DND-41 (cell line): ENCODE data around the gene SOX11.
A peak's percentile ranks its signal among the peaks of the same experiment; 100 is the strongest.

Source experiments
- ATAC-seq: fragments of 200-7000 bp; cut with Tn5 transposase; 3 replicates; pipeline ENCODE4 v1.9.1; 2021; ENCODE audit warnings: low read depth; ENCODE audit not compliant: insufficient read depth
- DNase-seq: peaks from one replicate; pipeline ENCODE4 v3.0.0-alpha.2; 2020
- H2AFZ ChIP-seq: 2 replicates; pipeline ENCODE4 v1.6.0; 2012; ENCODE audit warnings: low read depth, low read length
- H3K27ac ChIP-seq: 2 replicates; pipeline ENCODE4 v1.5.1; 2012; ENCODE audit warnings: low read length, inconsistent platforms
- H3K27me3 ChIP-seq: fragments of 200-600 bp; sonication (generic); 2 replicates; pipeline ENCODE4 v1.6.0; 2012; ENCODE audit warnings: low read length, mild to moderate bottlenecking, inconsistent platforms; ENCODE audit not compliant: insufficient read depth, poor library complexity
- H3K36me3 ChIP-seq: 2 replicates; pipeline ENCODE4 v1.5.1; 2012; ENCODE audit warnings: low read length, inconsistent platforms; ENCODE audit not compliant: insufficient read depth
- H3K4me1 ChIP-seq: 2 replicates; pipeline ENCODE4 v1.5.1; 2012; ENCODE audit warnings: mild to moderate bottlenecking, low read length; ENCODE audit not compliant: insufficient read depth
- H3K4me2 ChIP-seq: 2 replicates; pipeline ENCODE4 v1.6.0; 2012; ENCODE audit warnings: mild to moderate bottlenecking, moderate library complexity, low read length, inconsistent platforms; ENCODE audit not compliant: insufficient read depth
- H3K4me3 ChIP-seq, 2 experiments: fragments of 200-600 bp in 1 of 2; shearing (Covaris generic) in 1 of 2; 2 replicates each; pipeline ENCODE4 v1.5.1; 2012 to 2016; ENCODE audit warnings: inconsistent platforms in 2 of 2, low read length in 2 of 2, mild to moderate bottlenecking in 2 of 2, low read depth in 1 of 2, moderate library complexity in 1 of 2
- H3K79me2 ChIP-seq: 2 replicates; pipeline ENCODE4 v1.6.0; 2012; ENCODE audit warnings: low read length, inconsistent platforms; ENCODE audit not compliant: insufficient read depth
- H3K9ac ChIP-seq: 2 replicates; pipeline ENCODE4 v1.6.0; 2012; ENCODE audit warnings: low read depth, mild to moderate bottlenecking, inconsistent platforms, low read length, moderate library complexity
- H3K9me3 ChIP-seq: 2 replicates; pipeline ENCODE4 v1.5.1; 2012; ENCODE audit warnings: low read length, moderate library complexity, mild to moderate bottlenecking, inconsistent platforms; ENCODE audit not compliant: insufficient read depth, severe bottlenecking
- H4K20me1 ChIP-seq: 2 replicates; pipeline ENCODE4 v1.6.0; 2012; ENCODE audit warnings: low read length; ENCODE audit not compliant: insufficient read depth
- CTCF ChIP-seq: IDR thresholded peaks from 2 replicates; pipeline ENCODE4 v1.5.1; 2012; ENCODE audit warnings: borderline replicate concordance, low read length, moderate library complexity, mild to moderate bottlenecking; ENCODE audit not compliant: poor library complexity, severe bottlenecking; ENCODE audit errors: extremely low read depth
- EZH2 ChIP-seq: IDR thresholded peaks from 3 replicates; pipeline ENCODE4 v1.6.1; 2012; ENCODE audit warnings: borderline replicate concordance, low read depth, mild to moderate bottlenecking, moderate library complexity, low read length, inconsistent platforms; ENCODE audit not compliant: severe bottlenecking

Gene SOX11

DNA sequence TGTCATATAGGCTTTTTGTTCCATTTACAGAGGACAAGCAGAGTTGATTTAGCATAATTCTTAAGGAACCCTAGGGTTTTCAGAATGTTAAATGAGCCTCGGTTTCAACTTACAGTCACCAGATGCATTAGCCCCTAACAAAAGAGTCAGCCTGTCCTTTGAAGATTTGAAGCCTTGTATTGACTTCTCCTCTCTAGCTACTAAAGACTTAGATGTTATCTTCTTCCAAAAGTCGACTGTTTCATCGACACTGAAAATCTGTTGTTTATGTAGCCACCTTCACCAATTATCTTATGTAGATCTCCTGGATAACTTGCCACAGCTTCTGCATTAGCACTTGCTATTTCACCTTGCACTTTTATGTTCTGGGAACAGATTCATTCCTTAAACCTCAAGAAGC is 31.6 kb upstream of the SOX11 start:
- Histone ChIP-seq H3K9ac (peak overlapping the region; percentile 11; the same call in 1 of the 2 replicates), H3K27me3 (no peaks in the 10 kb centered on the region), H3K79me2 (no peaks in the 10 kb centered on the region), H2AFZ (no peak overlapping the region), H3K4me1 (peaks cover 14% of the 10 kb centered on the region), H3K4me2 (no peak overlapping the region), H3K4me3 (no peak overlapping the region), H3K9me3 (peaks cover 3% of the 10 kb centered on the region), H3K36me3 (no peaks in the 10 kb centered on the region), H4K20me1 (no peaks in the 10 kb centered on the region), H3K27ac (peak overlapping the region; percentile 69)
- TF ChIP-seq EZH2 (no peak), CTCF (no peak)
- peak; percentile 27; the same call in 2 of the 3 replicates for ATAC-seq
- DNase-seq = no peak

DNA sequence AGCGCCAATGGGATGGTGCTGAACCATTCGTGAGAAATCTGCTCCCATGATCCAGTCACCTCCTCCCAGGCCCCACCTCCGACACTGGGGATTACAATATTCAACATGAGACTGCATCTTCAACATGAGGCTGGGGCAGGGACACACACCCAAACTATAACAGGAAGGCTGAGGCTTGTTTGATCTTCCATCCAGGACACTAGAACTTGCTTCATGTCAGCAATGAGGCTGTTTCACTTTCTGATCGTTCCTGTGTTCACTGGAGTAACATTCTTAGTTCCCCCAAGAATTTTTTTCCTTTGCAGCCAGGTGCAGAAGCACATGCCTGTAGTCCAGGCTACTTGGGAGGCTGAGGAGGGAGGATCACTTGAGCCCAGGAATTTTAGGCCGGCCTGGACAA is 30.8 kb upstream of the SOX11 start:
- Histone ChIP-seq H2AFZ (no peak overlapping the region), H3K79me2 (no peaks in the 10 kb centered on the region), H3K4me3 (no peak overlapping the region), H3K36me3 (no peaks in the 10 kb centered on the region), H3K4me2 (peak overlapping the region; percentile 14), H3K9me3 (peaks cover 3% of the 10 kb centered on the region), H3K27me3 (no peaks in the 10 kb centered on the region), H3K4me1 (peaks cover 19% of the 10 kb centered on the region), H3K9ac (0 out of 2 replicates have a peak overlapping the region, but pooled peaks have one; percentile 11), H4K20me1 (no peaks in the 10 kb centered on the region), H3K27ac (peak overlapping the region; percentile 69)
- TF ChIP-seq CTCF (no peak), EZH2 (no peak)
- ATAC-seq (peak; percentile 87), DNase-seq (peak; percentile 50)

GRCh38 chr2:5664278-5664681 is 27.9 kb upstream of the SOX11 start:
- H3K4me3 ChIP-seq = no peak overlapping the region
- no peaks in the 10 kb centered on the region for H4K20me1 ChIP-seq
- no peaks in the 10 kb centered on the region for H3K79me2 ChIP-seq
- ATAC-seq (no peak), DNase-seq (no peak)
- no peaks in the 10 kb centered on the region for H3K36me3 ChIP-seq
- no peak overlapping the region for H3K27ac ChIP-seq
- peaks cover 3% of the 10 kb centered on the region for H3K9me3 ChIP-seq
- no peak overlapping the region for H3K9ac ChIP-seq
- no peaks in the 10 kb centered on the region for H3K27me3 ChIP-seq
- H3K4me2 ChIP-seq = no peak overlapping the region
- H3K4me1 ChIP-seq = peaks cover 43% of the 10 kb centered on the region
- TF ChIP-seq CTCF (no peak), EZH2 (no peak)
- no peak overlapping the region for H2AFZ ChIP-seq

- no peak overlapping the region for H3K27ac ChIP-seq
- no peaks in the 10 kb centered on the region for H3K79me2 ChIP-seq
- TF ChIP-seq CTCF = no peak
- TF ChIP-seq EZH2 = no peak
- H3K4me2 ChIP-seq = no peak overlapping the region
- H3K9ac ChIP-seq = no peak overlapping the region
- peaks cover 51% of the 10 kb centered on the region for H3K4me1 ChIP-seq
- no peak overlapping the region for H3K4me3 ChIP-seq
- no peaks in the 10 kb centered on the region for H3K27me3 ChIP-seq
- peaks cover under 1% of the 10 kb centered on the region for H3K9me3 ChIP-seq
- ATAC-seq = no peak
- no peak overlapping the region for H2AFZ ChIP-seq
- no peak for DNase-seq
- H4K20me1 ChIP-seq = no peaks in the 10 kb centered on the region
- no peaks in the 10 kb centered on the region for H3K36me3 ChIP-seq
These were observed 27.1 kb upstream of the SOX11 start for GRCh38 chr2:5665066-5665465.
